ENCODE data around the gene OR2V2. TPM values are rescaled to one million over a fixed set of nuclear protein-coding genes. Genes with fewer than 3 reads are reported as not detected.

Gene OR2V2
- total RNA-seq, 6 experiments from 2014 or later, result not detected

- DNase-seq (no peak), ATAC-seq (no peak)
- no peak overlapping the region for H3K4me3 ChIP-seq
- TF ChIP-seq, protein P1, sequence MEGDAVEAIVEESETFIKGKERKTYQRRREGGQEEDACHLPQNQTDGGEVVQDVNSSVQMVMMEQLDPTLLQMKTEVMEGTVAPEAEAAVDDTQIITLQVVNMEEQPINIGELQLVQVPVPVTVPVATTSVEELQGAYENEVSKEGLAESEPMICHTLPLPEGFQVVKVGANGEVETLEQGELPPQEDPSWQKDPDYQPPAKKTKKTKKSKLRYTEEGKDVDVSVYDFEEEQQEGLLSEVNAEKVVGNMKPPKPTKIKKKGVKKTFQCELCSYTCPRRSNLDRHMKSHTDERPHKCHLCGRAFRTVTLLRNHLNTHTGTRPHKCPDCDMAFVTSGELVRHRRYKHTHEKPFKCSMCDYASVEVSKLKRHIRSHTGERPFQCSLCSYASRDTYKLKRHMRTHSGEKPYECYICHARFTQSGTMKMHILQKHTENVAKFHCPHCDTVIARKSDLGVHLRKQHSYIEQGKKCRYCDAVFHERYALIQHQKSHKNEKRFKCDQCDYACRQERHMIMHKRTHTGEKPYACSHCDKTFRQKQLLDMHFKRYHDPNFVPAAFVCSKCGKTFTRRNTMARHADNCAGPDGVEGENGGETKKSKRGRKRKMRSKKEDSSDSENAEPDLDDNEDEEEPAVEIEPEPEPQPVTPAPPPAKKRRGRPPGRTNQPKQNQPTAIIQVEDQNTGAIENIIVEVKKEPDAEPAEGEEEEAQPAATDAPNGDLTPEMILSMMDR (IDR thresholded peaks at IDR 0.05), result no peak
- no peak for TF ChIP-seq POLR2A (IDR thresholded peaks at IDR 0.05)
- peaks cover 0 to 5% of the 10 kb centered on the region in 2 donors for H3K27me3 ChIP-seq
- H3K4me1 ChIP-seq, result no peaks in the 10 kb centered on the region
- WGBS (ENCODE audit: insufficient coverage, low coverage, low lambda C conversion rate, missing lambda C conversion rate), result 54% methylated on average over 5 of the region's 5 CpGs
- no peak overlapping the region for H3K27ac ChIP-seq
- H3K36me3 ChIP-seq, result no peaks in the 10 kb centered on the region
- intact Hi-C loops (cut with DNase I), result no loop called here
- H3K9me3 ChIP-seq, result no peaks in the 10 kb centered on the region
These were observed 26.6 kb upstream of the OR2V2 start for GRCh38 chr5:181120761-181121160.

GRCh38 chr5:181121675-181122561, 25.5 kb upstream of the OR2V2 start:
- Histone ChIP-seq H3K27ac (no peak overlapping the region), H3K9me3 (no peaks in the 10 kb centered on the region), H3K4me3 (no peak overlapping the region), H3K27me3 (no peaks in the 10 kb centered on the region), H3K36me3 (no peaks in the 10 kb centered on the region), H3K4me1 (no peaks in the 10 kb centered on the region)
- DNase-seq (no peak), ATAC-seq (peak; percentile 67 to 90 (median 87))
- intact Hi-C loops (cut with DNase I), result no loop called here
- WGBS (ENCODE audit: insufficient coverage, low coverage, low lambda C conversion rate, missing lambda C conversion rate), result 42% methylated on average over 21 of the region's 28 CpGs
- TF ChIP-seq POLR2A (IDR thresholded peaks at IDR 0.05), result no peak
- TF ChIP-seq, protein P1 (IDR thresholded peaks at IDR 0.05), result peak in 3 of 4 donors; percentile 6 to 10 (median 8)

GRCh38 chr5:181124526-181124925, 22.9 kb upstream of the OR2V2 start:
- Histone ChIP-seq H3K36me3 (no peaks in the 10 kb centered on the region), H3K27ac (no peak overlapping the region), H3K4me3 (no peak overlapping the region), H3K27me3 (no peaks in the 10 kb centered on the region), H3K9me3 (no peaks in the 10 kb centered on the region), H3K4me1 (no peaks in the 10 kb centered on the region)
- 54% methylated on average over 3 of the region's 3 CpGs for WGBS (ENCODE audit: insufficient coverage, low coverage, low lambda C conversion rate, missing lambda C conversion rate)
- intact Hi-C loops (cut with DNase I), result no loop called here
- DNase-seq, result no peak
- ATAC-seq, result no peak
- TF ChIP-seq POLR2A (IDR thresholded peaks at IDR 0.05), result no peak
- TF ChIP-seq, protein P1 (IDR thresholded peaks at IDR 0.05), result no peak

DNA sequence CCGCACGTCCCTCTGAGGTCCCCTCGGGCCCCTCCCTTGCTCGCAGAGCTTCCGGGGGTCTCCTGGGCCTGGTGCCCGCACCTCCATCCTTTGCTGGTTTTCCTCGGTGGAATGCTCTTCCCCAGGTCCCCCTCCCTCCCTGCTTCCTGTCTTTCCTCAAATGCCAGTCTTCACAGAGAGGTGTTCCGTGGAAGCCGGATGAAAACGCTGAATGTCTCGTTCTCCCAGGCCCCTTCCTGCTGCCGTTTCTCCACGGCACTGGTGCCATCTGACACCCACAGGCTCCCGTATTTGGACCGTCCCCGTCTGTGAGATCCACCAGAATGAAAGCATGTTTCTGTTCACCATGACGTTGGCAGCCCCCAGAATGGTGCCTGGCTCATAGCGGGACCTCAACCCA, 20.5 kb upstream of the OR2V2 start:
- H3K9me3 ChIP-seq, result no peaks in the 10 kb centered on the region
- intact Hi-C loops (cut with DNase I), result no loop called here
- H3K27ac ChIP-seq, result no peak overlapping the region
- DNase-seq (no peak), ATAC-seq (no peak)
- no peak overlapping the region for H3K4me3 ChIP-seq
- TF ChIP-seq POLR2A (IDR thresholded peaks at IDR 0.05), result no peak
- 55% methylated on average over 11 of the region's 18 CpGs for WGBS (ENCODE audit: insufficient coverage, low coverage, low lambda C conversion rate, missing lambda C conversion rate)
- no peaks in the 10 kb centered on the region for H3K4me1 ChIP-seq
- no peaks in the 10 kb centered on the region for H3K27me3 ChIP-seq
- no peaks in the 10 kb centered on the region for H3K36me3 ChIP-seq

DNA sequence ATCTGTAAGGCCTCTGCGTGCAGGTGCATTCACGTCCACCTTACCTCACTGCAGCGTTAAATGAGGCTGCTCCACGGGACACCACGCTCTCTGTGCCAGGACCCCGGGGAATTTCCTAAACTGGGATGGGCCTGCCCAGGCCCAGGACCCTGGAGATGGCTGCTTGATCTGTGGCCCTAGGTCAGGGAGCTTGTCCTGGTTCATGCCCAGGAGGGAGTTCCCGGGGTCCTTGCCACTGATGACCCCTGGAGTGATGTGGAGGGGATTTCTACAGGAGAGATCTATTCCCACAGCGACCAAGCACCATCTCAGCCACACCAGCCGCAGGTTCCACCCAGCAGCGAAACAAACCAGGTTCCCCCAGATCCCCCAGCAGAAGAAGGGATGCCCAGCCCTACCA, 19.9 kb upstream of the OR2V2 start:
- no peak overlapping the region for H3K4me3 ChIP-seq
- WGBS (ENCODE audit: insufficient coverage, low coverage, low lambda C conversion rate, missing lambda C conversion rate), result 80% methylated on average over 2 of the region's 10 CpGs
- DNase-seq (no peak), ATAC-seq (no peak)
- H3K4me1 ChIP-seq, result no peaks in the 10 kb centered on the region
- H3K27me3 ChIP-seq, result no peaks in the 10 kb centered on the region
- no peaks in the 10 kb centered on the region for H3K36me3 ChIP-seq
- intact Hi-C loops (cut with DNase I), result no loop called here
- H3K9me3 ChIP-seq, result no peaks in the 10 kb centered on the region
- H3K27ac ChIP-seq, result no peak overlapping the region
- TF ChIP-seq, protein P1 (IDR thresholded peaks at IDR 0.05), result no peak
- no peak for TF ChIP-seq POLR2A (IDR thresholded peaks at IDR 0.05)

Measured in right lobe of liver (tissue), 6 donors.